KOPT-K1 (cell line): ENCODE data around the gene GRIK5.
"Not testable (repeated sequence)": the region's sequence is repeated elsewhere in the genome, so short reads cannot be mapped to it uniquely, and the experiment has no call there.

ENCODE experiments used
- H3K27ac ChIP-seq: fragments of 200-600 bp; sonication (generic); 2 replicates; pipeline ENCODE4 v1.5.1; 2016; ENCODE audit warnings: antibody characterized with exemption, mild to moderate bottlenecking, low read depth, low read length; ENCODE audit not compliant: poor library complexity, severe bottlenecking
- H3K36me3 ChIP-seq: fragments of 200-600 bp; sonication (generic); 2 replicates; pipeline ENCODE4 v1.5.1; 2017; ENCODE audit warnings: antibody characterized with exemption, mild to moderate bottlenecking, low read length, moderate library complexity; ENCODE audit not compliant: insufficient read depth
- H3K9me3 ChIP-seq: fragments of 200-600 bp; sonication (generic); 2 replicates; pipeline ENCODE4 v1.5.1; 2017; ENCODE audit warnings: antibody characterized with exemption, low read length, mild to moderate bottlenecking; ENCODE audit not compliant: insufficient read depth, poor library complexity, severe bottlenecking

Gene GRIK5

DNA sequence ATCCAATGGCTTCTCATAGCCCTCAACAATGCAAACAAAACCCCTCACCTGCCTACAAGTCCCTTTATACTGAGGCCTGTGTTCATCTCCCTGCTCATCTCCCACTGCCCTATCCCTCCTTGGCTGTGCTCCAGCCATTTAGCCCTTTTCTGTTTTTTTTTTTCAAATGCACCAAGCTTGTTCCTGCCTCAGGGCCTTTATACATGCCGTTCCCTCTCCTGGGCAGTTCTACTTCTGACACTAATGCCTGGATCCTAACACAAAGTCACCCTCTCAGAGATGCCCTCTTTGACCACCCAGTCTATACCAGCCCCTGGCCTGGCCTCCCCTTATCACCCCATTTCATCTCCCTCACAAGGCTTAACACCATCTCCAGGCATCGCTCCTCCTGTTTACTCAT is 32.9 kb upstream of the GRIK5 start:
- Histone ChIP-seq H3K36me3 (no peaks in the 10 kb centered on the region), H3K9me3 (no peaks in the 10 kb centered on the region)

DNA sequence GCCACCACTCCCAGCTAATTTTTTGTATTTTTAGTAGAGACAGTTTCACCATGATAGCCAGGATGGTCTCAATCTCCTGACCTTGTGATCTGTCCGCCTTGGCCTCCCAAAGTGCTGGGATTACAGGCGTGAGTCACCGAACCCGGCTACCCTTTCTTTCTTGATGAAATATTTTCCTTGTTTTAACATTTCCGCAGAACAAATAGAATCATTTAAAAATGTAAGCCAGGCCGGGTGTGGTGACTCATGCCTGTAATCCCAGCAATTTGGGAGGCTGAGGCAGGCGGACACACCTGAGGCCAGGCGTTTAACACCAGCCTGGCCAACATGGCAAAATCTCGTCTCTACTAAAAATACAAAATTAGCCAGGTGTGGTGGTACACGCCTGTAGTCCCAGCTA is 30.2 kb upstream of the GRIK5 start:
- H3K27ac ChIP-seq, H3K36me3 ChIP-seq, H3K9me3 ChIP-seq: not testable (repeated sequence)

More for the DNA sequence above, 32.9 kb upstream of the GRIK5 start:
- H3K27ac ChIP-seq: no peak overlapping the region

DNA sequence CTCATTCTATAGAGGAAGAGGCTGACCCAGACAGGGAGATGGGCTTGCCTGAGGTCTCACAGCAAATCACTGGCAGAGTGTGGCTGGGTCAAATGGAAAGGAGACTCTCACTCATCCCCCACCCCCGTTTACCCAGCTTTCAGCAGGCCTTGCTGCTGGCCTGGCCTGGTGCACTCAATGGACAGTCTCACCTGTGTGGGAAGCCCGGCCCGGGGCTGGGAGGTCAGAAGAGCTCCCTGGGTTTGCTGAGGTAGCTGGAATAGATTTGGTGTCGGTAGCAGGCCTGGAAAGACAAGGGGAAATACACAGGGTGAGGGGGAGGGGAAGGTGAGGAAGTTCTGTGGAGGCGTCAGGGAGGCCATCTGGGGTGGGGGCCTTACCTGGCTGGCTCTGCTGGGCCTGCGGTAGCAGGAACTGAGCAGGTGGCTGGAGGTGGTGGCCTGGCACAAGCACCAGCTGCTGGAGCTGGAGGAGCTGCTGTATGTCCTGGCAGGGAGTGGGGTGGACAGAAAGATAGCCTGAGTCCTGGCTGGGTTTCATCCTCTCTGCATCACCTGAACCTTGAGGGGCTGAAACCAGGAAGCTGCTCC is 29.4 kb upstream of the GRIK5 start:
- Histone ChIP-seq H3K36me3 (no peaks in the 10 kb centered on the region), H3K27ac (no peak overlapping the region), H3K9me3 (no peaks in the 10 kb centered on the region)

DNA sequence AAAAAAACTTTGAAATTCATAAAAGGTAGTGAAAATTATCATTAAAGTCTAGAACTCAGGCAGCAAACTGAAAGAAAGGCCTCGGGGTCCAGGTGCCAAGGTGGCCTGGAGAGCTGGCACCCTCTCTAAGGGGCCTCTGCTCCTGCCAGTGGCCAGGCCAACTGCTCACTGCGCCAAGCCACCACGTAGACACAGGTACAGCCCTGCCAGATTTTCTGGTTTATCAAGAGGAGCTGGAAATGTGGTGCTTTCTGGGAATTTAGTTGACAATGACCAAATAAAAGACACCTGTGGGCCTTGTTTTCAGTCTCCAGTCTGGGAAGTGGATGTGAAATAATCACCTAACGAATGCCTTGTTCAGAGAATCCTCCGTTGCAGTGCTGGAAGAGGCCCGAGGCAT is 28.8 kb upstream of the GRIK5 start:
- H3K27ac ChIP-seq: no peak overlapping the region
- no peaks in the 10 kb centered on the region for H3K36me3 ChIP-seq
- no peaks in the 10 kb centered on the region for H3K9me3 ChIP-seq

DNA sequence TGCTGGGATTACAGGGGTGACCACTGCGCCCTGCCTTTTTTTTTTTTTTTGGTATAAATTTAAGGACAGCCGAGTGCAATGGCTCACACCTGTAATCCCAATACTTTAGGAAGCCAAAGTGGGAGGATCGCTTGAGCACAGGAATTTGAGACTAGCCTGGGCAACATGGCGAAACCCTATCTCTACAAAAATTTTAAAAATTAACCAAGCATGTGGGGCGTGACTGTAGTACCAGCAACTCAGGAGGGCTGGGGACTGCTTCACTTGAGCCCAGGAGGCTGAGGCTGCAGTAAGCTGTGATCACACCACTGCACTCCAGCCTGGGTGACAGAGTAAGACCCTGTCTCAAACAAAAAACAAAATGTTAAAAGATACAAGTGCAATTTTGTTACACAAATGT is 27.5 kb upstream of the GRIK5 start:
- H3K36me3 ChIP-seq: no peaks in the 10 kb centered on the region
- H3K9me3 ChIP-seq: no peaks in the 10 kb centered on the region
- H3K27ac ChIP-seq: no peak overlapping the region

DNA sequence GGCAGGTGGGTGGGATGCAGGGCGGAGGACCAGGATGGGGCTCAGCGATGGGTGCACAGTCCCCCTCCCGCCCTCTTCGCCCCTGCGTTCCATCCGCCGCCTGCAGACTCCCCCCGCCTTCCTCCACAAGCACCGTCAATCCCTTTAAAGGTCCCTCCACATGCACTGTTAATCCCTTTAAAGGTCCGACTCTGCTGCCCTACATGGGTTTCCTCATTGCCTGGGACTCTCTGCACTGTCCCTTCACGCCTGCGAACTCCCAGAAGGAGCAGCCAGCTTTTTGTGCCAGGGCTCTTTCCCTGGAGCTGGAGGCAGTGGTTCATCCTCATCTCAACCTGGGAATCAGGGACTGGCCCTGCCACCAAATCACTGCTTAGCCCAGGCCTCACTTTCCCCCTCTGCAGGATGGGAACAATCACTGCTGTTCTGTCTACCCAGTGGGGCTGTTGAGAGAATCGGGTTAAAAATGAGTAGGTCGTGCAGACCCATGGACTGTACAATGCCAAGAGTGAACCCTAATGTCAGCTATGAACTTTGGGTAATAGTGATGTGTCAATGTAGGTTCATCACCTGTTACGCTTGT is 26.3 kb upstream of the GRIK5 start:
- Histone ChIP-seq H3K27ac (no peak overlapping the region), H3K36me3 (no peaks in the 10 kb centered on the region)

DNA sequence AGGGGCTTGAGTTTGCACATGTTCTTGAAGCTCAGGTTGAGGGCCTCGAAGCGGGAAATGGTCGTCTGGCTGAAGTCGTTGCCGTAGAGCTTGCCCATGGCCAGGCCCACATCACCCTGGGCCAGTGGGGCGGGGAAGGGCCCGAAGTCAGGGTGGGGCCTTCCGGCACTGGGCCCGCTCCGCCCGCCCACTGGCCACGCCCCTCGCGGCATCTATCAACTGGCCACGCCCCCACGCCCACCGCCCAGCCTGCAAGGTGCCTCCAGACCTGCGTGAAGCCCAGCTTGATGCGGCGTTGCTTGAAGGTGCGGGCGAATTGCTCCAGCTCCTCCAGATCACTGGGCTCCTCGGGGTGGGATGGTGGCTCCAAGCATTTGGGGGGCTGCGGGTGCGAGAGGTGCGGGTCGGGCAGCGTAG is 25.8 kb upstream of the GRIK5 start:
- Histone ChIP-seq H3K9me3 (no peaks in the 10 kb centered on the region), H3K27ac (no peak overlapping the region), H3K36me3 (no peaks in the 10 kb centered on the region)

More for the DNA sequence above, 26.3 kb upstream of the GRIK5 start:
- no peaks in the 10 kb centered on the region for H3K9me3 ChIP-seq

DNA sequence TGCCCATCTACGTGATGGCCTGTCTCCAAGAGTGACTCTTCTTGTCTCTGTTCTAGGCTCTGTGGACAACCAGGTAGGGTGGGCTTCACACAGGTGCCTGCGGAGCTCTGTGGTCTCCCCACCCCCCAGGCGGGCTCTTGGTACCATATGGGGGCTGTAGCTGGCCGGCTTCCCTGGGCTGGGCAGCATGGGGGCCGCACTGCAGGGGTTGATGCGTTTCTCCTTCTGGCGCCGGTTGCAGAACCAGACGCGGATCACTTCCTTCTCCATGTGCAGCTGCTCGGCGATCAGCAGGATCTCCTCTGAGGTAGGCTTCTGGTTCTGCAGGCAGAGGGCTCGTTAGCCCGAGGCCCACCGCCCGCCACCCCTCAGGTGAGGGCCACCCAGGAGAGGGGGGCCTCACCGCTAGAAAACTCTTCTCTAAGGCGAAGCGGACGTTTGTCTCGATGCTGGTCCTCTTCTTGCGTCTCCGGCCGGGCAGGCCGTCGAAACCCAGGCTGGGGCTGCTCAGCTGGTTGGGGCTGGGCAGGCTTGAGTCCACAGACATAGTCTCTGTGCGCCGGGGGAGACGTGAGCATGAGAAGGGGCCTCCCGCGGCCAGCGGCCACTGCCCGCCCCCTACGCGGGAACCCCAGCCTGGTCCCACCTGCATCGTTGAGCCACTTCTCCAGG is 25.3 kb upstream of the GRIK5 start:
- Histone ChIP-seq H3K27ac (no peak overlapping the region), H3K36me3 (no peaks in the 10 kb centered on the region), H3K9me3 (no peaks in the 10 kb centered on the region)

DNA sequence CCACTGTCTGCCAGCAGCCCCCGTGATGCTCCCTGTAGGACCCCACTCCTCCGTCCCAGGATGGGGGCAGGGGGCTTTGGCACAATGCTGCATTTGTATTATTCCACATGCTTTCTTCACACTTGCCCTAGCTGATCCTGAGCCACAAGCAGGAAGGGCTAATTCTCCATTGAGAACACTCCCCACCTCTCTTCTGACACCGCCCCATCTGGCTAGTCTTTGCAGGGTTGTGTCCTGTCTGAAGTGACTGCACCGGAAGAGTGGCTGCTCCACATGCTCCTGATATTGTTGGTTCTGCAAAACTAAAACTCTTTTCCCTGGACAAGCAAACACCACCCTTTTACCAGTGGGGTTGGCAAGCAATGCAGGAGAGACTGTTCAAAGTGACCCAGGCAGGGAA is 23.9 kb upstream of the GRIK5 start:
- Histone ChIP-seq H3K27ac (no peak overlapping the region), H3K36me3 (no peaks in the 10 kb centered on the region), H3K9me3 (no peaks in the 10 kb centered on the region)

DNA sequence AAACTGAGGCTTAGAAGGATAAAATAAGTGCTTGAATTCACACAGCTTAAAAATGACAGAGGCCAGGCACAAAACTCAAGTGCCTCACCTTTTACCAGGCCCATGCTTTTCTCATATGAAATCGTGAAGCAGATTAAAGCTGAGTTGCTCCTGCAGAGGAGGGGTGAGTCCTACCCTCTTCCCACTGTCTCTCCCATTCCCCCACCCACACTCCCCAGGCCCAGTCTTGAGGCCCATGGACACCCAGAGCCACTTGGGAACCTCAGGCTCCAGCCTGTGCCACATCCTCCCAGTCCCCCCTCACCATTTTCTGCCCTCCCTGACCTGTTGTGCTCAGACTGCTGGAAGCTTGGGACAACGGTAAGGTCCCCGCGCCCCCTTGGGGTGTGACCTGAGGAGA is 23.5 kb upstream of the GRIK5 start:
- H3K9me3 ChIP-seq: no peaks in the 10 kb centered on the region
- H3K27ac ChIP-seq: no peak overlapping the region
- H3K36me3 ChIP-seq: no peaks in the 10 kb centered on the region

DNA sequence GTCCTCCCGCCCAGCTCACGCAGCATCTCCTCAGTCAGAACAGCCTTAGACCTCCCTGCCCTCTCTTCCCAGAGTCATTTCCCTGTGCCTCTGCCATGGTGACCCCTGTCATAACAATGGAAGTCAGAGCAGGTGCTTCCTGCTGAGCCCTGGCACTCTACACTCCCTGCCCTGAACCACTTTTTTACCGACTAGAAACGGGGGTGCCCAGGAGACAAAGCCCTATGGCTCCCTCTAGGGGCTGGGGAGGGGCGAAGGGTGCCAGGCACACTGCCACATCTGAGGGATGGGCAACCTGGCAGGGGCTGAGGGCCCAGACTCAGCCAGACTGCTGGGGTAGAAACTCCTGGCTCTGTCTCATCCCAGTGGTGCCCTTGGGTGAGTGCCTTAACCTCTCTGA is 22.3 kb upstream of the GRIK5 start:
- no peak overlapping the region for H3K27ac ChIP-seq
- no peaks in the 10 kb centered on the region for H3K36me3 ChIP-seq
- H3K9me3 ChIP-seq: no peaks in the 10 kb centered on the region

DNA sequence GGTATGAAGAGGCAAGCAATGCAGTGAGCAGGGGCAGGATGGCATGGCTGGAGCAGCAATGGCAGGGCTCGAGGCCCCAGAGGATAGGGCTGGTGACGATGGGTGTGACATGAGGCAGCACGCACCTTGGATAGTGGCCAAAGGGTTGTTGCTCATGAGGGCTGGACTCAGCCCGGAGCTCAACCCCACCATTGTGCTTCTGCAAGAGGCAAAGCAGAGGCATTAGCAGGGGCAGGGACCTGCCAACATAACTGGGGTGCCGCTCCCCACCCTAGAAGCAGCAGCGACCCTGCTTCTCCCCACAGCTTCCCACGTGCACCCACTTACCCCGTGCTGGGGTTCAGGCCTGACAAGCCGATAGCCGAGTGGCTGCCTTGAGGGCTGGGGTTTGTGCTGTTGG is 21.7 kb upstream of the GRIK5 start:
- Histone ChIP-seq H3K36me3 (no peaks in the 10 kb centered on the region), H3K9me3 (no peaks in the 10 kb centered on the region), H3K27ac (no peak overlapping the region)

DNA sequence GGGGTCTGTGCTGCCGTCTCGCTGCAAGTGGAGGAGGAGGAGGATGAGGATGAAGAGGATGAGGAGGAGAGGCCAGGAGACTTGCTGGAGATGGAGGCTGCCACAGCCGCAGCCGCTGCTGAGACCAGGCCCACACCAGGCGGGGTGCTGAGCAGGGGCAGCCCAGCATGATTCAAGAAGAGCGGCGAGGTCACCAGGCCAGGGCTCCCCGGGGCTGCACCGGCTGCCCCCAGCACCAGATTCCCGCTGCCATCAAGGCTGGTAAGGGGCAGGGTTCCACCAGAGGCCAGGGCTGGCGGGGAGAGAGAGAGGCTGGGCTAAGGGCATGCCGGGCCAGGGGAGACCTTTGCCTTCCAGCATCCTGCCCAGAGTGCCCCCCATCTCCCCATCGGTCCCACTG is 21.3 kb upstream of the GRIK5 start:
- no peaks in the 10 kb centered on the region for H3K9me3 ChIP-seq
- no peaks in the 10 kb centered on the region for H3K36me3 ChIP-seq
- no peak overlapping the region for H3K27ac ChIP-seq

DNA sequence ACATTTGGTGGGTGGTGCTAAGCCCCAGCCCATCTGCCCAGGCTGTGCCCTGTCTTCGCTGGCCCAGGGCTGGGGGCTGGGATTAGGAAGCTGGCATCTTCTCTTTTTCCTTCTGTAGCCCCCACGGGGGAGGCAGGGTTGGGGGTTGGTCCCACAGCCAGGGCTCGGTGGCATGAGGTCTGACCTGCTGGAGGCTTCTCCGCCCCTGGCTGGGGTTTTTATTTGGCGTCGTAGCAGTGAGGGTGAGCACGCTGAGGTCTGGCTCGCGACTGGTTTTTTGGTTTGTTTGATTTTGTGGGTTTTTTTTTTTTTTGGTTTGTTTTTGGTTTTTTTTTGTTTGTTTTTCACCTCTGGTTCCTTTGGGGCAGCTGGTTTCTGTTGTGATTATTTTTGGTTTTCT is 20.7 kb upstream of the GRIK5 start:
- Histone ChIP-seq H3K36me3 (no peaks in the 10 kb centered on the region), H3K9me3 (no peaks in the 10 kb centered on the region), H3K27ac (no peak overlapping the region)

DNA sequence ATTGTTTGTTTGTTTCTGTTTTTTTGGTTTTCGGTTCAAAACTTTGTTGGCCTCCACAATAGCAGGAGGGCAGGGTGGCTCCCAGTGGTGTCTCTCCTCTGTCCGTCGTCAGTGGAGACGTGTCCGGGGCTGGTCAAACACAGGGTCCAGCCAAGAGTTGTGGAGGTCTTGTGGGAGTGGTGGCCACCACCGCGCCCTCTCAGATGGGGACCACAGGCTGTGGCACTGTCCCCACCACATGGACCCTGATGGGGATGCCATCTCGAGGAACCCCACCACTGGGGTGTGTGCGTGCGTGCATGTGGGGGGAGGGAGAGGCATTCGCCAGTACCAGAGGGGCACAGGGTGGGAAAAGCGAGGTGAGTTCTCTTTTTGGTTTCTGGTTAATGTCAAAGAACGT is 19.8 kb upstream of the GRIK5 start:
- Histone ChIP-seq H3K9me3 (no peaks in the 10 kb centered on the region), H3K27ac (no peak overlapping the region), H3K36me3 (no peaks in the 10 kb centered on the region)

DNA sequence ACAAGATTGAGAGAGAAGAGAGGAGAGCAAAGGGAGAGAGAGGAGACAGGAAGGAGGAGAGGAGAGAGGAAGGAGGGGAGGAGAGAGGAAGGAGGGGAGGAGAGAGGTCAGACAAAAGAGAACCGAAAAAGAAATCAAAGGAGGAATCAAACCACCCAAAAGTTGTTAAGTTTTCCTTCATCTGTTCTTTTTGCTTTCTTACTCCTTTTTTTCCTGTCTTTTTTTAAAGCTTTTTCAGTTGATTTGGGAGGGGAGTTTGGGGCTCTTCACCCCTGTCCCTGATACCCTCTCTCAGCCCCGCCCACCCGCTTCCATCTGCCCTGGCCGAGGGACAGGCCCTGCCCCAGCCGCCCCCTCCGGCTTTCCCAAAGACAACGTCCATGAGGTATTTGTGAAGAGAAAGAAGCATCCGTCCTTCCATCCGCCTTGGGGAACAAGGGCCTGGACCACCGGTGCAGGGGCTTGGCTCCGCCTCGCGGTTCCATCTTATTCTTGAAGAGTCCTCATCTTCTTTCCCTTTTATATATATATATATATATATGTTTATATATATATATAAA is 19.3 kb upstream of the GRIK5 start:
- H3K27ac ChIP-seq: no peak overlapping the region
- H3K9me3 ChIP-seq: no peaks in the 10 kb centered on the region
- peaks cover 3% of the 10 kb centered on the region; the same call in 1 of the 2 replicates for H3K36me3 ChIP-seq
